ENCODE measurements around the gene PTGER1.

PTGER1 gene

DNA sequence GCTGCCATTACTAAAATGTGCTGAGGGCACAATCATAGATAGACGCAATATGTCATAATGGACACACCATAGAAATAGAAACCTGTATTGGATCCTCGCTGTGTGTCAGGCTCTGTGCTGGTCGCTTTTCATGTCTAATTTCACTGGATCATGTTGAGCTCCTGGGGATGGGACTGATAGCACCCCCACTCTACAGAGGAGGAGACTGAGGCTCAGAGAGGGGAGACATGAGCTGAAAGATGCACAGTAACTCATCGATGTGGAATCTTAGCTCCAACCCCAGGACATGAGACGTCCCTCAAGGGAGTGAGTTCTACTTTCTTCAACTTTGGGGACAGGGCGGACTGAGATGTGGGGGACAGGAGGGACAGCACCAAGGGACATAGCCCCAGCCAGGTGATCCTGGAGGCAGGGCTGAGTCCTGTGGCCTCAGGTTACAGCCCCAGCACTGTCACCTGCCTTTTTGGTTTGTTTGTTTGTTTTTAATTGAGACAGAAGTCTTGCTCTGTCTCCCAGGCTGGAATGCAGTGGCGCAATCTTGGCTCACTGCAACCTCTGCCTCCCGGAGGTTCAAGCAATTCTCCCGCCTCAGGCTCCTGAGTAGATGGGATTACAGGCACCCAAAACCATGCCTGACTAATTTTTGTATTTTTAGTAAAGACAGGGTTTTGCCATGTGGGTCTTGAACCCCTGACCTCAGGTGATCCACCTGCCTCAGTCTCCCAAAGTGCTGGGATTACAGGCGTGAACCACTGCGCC lies 27.4 kb upstream of the PTGER1 start:
- no peak for DNase-seq (ENCODE audit: low spot score)

DNA sequence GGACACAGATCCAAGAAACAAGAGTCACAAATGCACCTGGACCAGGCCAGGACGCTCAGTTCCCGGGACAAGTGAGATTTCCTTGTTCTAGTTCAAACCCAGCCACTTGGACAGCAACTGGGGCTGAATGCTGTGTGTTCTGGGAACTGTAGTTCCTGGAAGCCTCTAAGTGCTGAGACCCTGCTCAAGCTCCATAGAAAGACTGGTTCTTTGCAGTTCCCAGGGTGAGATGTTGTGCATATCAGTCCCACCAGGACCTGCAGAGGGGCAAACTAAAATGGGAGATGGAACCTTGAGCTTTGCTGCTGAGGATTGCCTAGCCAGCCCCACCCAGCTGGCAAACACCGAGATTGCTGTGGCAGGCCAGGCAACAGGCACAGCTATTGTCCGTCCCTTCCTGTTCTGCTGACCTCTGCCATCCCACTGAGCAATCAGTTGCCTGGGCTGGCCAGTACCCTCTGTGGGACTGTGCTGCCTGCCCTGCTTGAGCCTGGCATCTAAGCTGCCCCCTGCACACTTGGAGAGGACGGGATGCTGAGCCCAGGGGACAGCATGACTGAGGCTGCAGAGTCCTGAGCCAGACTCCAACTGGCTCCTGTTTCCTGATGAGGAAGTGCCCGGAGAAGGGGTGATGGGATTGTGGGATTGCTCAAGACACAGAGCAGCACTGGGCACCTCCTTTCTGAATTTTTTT lies 22.2 kb upstream of the PTGER1 start:
- peak; percentile 45 for DNase-seq (ENCODE audit: low spot score)

DNA sequence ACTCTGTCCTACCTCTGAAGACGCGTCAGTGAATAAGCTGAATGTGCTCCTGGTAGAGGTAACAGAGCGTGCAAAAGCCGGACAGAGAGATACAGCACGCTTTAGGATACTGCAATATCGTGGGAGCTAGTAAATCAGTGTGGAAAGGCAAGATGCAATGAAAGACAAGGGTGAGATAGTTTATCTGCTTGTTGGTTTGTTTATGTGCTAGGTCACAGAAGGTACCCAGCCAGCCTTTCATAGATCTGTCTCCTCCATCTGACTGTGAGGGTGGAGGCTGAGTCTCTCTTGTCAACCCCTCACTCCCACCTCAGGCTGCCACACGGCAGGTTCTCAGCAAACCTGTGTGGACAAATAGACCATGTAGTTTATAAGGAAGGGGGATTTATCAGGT lies 21.7 kb upstream of the PTGER1 start:
- peak; percentile 88 for DNase-seq (ENCODE audit: low spot score)

GRCh38 chr19:14496029-14496833 lies 21.1 kb upstream of the PTGER1 start, which contains the start of gene GIPC1:
GIPC1 (minus strand) TSS chr19:14496127; CDS start chr19:14482976, 13,151 bp downstream.
- DNase-seq (ENCODE audit: low spot score) = peak; percentile 100

- no peak for DNase-seq (ENCODE audit: low spot score)
These were observed 20.5 kb upstream of the PTGER1 start for GRCh38 chr19:14495672-14496028.

DNA sequence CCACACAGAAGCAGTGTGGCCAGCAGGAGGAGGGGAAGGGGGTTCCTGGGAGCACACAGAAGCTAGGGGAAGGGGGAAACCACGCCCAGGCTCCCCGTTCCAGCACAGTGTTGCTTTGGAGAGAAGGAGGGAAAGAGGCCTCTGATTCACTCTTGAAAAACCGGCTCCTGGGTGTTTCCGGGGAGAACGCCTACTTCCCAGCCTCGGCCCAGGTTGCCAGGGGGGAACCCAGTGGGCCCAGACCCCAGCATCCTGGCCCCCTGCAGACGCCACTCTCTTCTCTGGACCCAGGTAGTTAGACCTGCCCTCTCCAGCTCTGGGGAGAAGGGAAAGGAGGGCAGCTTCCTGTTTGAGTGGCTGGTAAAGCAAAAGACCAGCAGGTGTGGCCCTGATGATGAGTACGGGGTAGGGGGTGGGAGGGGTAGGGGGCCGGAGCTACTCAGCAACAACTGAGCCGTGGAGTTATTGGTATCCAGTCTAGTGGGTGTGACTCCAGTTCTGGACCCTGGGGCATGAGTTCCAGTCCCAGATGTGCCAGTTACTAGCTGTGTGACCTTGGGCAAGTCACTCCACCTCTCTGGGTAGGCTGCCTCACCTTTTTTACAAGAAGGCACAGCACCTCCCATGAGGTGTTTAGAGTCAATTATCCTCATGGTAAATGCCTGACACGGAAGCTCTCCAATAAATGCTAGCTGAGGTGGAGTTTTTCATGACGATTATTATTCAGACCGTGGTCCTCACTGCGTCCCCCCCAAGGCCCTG lies 19.9 kb upstream of the PTGER1 start:
- peak; percentile 55 for DNase-seq (ENCODE audit: low spot score)

- DNase-seq (ENCODE audit: low spot score) = no peak
These were observed 19.3 kb upstream of the PTGER1 start for GRCh38 chr19:14494411-14494810.

- DNase-seq (ENCODE audit: low spot score) = no peak
These were observed 17.7 kb upstream of the PTGER1 start for GRCh38 chr19:14492756-14493337.

GRCh38 chr19:14487370-14488125 lies 12.4 kb upstream of the PTGER1 start:
- no peak for DNase-seq (ENCODE audit: low spot score)

DNA sequence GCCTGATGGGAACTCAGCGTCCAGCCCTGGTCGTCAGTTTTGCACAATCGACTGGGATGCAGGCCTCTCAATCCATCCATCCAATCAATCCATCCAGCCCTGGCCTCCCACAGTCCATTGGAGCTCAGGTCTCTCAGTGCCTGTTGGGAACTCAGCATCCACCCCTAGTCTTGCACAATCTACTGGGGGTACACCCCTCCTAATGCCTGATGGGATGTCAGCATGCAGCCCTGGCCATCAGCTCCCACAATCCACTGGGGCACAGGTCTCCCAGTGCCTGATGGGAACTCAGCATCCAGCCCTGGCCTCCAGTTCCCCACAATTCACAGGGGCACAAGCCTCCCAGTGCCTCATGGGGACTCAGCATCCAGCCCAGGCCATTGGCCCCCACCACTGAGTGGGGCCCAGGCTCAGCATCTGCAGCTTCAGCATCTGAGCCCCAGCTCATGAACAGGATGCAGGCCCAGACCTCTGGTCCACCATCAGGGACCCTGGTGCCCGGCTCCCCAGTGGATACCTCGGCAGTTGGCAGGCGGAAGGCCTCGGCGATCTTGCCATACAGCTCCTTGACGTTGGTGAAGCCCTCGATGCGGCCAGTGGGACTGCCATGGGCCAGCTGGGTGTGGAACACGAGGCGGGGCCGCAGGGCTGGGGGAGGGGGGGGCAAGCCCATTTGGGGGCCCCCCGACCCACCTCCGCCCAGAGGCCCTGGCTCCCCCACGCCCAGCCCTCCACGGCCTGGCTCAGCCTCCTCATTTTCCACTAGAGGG lies 7.2 kb upstream of the PTGER1 start:
- DNase-seq (ENCODE audit: low spot score) = no peak

- DNase-seq (ENCODE audit: low spot score) = peak; percentile 67
These were observed 5.5 kb upstream of the PTGER1 start for GRCh38 chr19:14480700-14481079.

DNA sequence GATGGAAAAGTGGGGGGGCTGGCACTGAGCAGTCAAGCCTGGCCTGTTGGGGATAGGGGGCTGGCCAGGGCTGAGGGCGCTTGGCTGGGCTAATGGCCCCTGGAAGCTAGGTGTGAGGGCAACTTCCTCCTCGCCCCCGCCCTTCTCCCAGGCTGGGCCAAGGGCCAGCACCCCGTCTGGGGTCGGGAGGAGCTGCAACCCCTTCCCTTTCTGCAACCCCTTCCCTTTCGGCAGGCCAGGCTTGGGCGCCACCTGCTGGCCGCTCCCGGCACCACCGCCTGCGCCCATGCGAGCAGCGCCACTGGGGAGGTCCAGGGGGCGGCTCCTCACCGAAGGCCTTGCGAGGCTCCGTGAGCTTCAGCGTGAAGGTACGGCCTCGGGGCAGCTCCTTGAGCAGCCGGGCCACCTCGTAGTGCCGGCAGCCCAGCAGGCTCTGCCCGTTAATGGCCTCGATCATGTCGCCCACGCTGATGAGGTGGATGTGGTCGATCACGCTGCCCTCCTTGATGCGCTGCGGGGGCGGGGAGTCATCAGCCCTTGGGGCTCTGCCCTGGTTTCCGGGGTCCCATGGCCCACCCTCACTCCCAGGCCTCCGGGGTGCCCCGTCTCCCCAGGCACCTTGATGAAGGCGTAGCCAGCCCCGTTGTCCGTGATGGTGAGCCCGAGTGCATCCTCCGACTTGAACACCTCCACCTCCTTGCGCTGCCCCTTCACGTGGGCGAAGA lies 5.0 kb upstream of the PTGER1 start:
- peak; percentile 52 for DNase-seq (ENCODE audit: low spot score)

DNA sequence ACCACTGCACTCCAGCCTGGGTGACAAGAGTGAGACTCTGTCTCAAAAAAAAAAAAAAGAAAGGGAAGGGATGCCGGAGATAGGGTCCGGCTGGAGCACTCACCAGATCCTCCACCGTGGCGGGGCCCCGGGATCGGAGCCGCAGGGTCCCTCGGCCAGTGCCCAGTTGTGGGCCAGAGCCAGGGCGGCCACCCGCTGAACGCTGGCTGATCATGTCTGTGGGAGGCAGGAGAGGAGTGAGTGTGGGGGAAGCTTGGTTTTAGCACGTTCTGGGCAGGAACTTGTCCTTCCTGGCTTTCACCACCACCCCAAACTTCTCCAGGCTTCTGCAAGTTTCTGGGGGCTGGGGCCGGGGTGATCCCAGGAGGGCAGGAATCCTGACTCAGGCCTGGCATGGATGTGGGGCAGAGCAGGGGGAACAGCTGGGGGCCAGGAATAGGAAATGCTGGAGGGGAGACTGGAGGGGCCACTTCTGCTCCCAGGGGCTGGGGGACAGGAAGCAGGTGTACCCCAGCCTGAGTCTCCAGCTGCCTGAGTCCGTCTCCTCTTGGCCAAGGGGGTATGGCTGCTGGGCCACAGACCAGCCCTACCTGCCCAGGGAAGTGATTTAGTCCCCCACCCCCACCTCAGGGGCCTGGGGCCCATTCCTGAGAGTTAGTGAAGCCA lies 4.3 kb upstream of the PTGER1 start:
- no peak for DNase-seq (ENCODE audit: low spot score)

DNA sequence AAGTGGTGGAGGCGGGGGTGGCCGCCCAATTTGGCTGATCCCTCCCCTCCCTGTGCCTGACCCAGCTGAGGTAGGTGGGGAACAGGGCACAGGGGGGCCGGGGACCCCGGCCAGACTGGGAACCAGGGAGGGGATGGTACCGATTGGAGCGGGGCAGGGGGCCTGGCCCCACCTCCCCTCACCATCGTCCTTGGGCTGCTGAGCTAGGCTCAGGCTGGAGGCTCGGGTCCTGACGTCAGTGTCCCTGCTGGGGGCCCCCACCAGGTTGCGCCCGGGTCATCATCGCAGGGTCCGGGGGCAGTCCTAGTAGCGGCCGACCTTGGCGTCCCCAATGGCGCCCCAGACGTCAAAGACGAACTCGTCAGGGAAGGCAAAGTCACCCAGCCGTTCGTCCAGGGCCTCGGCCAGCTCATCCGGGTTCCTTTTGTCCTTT lies 3.0 kb upstream of the PTGER1 start:
- no peak for DNase-seq (ENCODE audit: low spot score)

- no peak for DNase-seq (ENCODE audit: low spot score)
These were observed 2.4 kb upstream of the PTGER1 start for GRCh38 chr19:14477418-14478112.

GRCh38 chr19:14476673-14477401 lies 1.7 kb upstream of the PTGER1 start:
- DNase-seq (ENCODE audit: low spot score) = peak; percentile 79

DNA sequence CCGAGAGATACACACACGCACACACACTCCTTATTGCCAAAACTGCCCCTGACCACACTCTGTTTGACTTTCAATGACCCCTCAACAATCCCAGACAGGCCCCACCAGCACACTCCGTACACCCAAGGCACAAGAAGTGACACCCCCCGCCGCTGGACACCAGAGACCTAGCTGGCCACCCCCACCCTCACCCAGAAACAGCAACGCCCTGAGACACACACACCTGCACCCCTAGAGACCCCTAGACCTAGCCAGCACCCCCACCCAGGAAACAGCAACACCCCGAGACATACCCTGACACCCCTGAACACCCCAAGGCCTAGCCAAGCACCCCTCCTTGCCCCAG lies 1.1 kb upstream of the PTGER1 start:
- no peak for DNase-seq (ENCODE audit: low spot score)

GRCh38 chr19:14474827-14475226 lies 327 bp downstream of the PTGER1 start:
- DNase-seq (ENCODE audit: low spot score) = no peak
